Fibroblast of peridontal ligament (primary cell): ENCODE results near the gene EXOC6B.
"Not testable (repeated sequence)": the region's sequence is repeated elsewhere in the genome, so short reads cannot be mapped to it uniquely, and the experiment has no call there.

ENCODE experiments used
- DNase-seq: peaks from one replicate; pipeline ENCODE4 v3.0.0-alpha.2; 2010; ENCODE audit errors: extremely low read depth

EXOC6B gene

DNA sequence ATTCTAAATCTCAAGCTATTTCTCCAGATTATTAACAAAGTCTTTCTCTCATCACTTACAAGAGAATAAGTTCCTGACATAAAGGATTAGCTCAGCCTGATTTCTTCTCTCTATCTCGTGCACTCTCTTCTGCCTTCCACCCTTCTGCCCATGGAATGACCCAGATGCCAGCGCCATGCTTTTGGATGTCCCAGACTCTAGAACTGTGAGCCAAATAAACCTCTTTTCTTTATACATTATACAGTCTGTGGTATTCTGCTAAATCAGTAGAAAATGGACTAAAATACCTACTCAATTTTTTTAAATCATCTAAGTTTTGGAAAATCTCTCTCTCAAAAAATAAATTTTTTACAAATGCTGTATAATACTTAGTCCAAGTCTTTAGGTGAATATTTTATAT lies 218.6 kb downstream of the EXOC6B start:
- no peak for DNase-seq

DNA sequence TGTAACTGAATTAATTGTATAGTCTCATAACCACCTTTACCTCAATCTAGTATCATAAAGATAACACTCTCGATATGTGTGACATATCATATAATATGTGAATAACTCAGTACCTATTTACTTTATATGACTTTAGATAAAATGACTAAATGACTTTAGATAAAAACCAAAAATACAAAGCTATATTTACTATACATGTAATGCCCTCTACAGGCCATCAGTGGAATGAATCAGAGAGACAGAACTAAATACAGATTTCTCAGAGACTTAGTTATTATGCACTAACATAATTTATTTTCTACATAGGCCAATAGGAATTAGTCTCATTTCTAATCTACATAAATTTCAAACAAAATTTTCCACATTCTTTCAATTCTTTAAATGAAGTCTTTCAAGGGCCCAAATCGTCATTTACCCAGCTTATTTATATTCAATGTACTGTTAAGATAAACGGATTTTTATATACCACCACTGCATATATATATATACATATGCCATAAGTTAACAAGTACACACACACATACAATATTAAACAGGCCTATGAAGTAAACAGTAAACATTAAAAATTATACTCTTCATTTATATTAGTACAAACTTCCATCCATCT lies 219.9 kb downstream of the EXOC6B start:
- DNase-seq, result peak; percentile 55

DNA sequence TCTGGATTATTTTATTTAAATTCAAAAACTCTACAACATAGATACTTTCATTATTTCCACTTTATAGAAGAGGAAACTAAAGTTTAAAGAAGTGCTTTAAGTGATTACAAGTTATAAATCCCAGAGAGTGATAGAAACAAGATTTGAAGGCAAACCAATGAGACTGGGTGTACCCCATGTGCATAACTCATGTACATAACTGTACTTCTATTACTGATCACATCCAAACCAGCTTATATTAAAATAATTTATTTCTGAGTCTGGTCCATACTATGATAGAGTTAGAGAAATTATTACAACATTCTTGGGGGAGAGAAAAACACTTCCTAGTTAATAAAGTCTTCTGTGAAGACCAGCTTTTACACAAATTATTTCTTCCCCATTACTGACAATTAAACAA lies 221.4 kb downstream of the EXOC6B start:
- no peak for DNase-seq

DNA sequence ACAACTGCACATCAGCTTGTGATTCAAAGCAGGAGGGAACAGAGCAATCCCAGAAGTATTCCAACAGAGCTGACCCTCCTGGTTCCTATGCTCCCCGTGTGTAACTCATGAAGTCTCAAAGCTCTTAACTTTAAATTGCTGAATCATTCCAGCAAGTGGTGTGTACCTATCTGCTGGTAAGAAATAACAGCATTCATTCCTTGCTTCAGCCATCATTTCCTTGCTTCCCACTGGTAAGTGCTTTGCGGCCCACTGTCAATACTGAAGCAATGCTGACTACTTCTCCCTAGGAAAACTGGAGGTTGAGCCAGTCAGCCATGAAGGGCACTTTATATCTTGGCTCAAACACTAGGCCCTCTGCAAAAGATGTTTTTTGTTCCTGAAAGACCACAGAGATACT lies 222.4 kb downstream of the EXOC6B start:
- DNase-seq, result no peak

DNA sequence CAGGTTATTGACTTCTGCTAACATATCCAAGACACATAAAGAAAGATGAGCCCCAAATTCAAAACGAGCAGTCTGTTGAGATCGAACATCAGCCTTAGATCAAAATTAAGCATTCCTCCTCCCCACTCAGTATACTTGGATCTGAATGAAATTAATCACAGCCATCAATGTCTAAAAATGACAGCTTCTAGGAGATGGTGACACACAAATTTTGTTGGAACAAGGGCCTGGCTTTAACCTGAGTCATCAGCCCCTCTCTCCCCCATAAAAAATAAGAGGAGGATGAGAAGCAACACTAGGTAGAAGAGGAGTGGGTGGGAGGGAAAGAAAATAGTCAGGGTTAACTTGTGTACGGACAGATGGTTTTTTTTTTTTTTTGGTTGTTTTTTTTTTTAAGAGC lies 223.1 kb downstream of the EXOC6B start:
- no peak for DNase-seq

DNA sequence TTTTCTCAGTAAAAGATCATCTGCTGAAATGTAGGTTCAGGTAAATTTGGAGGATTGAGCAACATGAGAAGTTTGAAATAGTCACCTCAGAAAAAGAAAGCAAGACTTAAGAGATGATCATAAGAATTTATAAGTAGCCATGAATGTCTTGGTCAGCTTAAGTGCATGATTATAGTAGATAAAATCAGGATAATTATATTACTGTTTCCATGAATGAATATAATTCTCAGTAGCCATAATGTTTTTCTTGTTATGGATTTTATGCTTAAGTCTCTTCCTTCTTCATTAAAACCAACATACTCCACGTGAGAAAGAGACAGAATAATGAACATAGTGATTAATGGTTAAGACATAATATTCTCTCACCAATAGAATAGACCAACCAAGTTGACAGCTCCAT lies 223.7 kb downstream of the EXOC6B start:
- no peak for DNase-seq

DNA sequence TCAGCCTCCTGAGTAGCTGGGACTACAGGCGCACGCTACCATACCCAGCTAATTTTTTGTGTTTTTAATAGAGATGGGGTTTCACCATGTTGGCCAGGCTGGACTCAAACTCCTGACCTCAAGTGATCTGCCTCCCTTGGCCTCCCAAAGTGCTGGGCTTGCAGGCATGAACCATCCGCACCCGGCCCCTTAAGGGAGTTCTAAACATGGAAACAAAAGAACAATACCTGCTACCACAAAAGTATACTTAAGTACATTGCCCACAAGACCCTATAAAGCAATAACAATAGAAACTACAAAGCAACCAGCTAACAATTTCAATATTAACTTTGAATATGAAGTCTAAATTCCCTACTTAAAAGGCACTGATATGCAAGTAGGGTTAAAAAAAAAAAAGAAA lies 242.0 kb downstream of the EXOC6B start:
- not testable (repeated sequence) for DNase-seq

DNA sequence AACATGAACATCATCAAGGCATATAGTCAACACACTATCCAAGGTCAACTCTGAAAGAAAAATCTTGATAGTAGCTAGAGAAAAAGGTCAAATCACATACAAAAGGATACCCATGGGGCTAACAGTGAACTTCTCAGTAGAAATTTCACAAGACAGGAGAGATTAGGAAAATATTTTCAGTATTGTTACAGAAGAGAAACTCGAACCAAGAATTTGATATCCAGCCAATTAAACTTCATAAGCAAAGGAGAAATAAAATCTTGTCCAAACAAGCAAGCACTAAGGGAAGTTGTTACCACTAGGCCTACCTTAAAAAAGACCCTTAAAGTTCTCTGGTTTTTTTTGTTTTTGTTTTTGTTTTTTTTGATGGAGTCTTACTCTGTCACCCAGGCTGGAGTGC lies 242.5 kb downstream of the EXOC6B start:
- peak; percentile 53 for DNase-seq

DNA sequence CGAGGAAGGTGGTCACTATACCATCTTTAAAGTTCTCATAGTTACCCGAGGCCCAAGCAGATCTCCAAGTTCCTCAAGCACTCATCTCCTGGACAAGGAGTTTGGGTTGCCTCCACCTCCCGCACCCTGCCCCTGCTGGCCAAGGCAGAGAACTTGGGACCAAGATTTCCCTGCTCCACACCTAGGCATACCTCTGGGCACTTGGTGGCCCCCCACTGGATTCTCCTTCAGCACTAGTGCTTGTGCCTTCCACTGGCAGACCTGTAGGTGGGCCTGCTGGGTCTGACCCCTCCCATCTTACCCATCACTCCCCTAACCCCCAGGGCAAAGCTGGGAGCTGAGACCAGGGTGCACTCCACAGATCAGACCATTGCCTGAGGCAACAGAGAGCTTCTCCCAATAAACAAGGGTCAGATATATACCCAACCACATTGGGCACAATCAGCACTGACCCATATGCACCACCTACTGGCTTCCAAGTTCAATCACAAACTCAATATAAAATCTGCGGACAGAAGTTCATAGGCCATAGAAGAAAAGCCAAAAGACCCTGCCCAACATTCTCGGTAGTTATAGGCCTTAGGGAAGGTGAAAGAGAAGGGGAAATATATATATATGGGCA lies 244.2 kb downstream of the EXOC6B start:
- no peak for DNase-seq

DNA sequence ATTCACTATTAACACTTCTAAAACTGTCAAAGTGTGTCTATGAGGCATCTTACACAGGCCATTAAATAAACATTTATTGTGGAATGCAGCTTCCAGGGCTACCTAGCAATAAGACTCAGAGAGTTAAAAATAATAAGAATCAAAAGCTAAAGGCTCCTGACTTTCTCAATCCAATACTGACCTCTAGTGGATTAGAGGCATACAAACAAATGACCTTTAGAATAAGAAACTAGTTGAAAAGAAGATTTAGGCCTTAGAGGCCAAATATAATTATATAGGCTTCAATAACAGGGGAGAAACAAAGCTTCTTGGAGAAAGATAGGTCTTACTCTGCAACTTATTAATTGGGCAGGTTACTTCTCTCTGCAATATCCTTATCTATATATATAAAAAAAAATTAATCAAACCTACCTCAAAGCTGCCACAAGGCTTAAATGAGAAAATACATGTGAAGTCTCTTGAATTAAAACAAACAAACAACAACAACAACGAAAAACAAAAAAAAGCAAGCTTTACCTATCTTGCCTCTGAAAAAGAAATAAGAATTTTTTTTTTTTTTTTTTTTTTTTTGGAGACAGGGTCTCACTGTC lies 246.1 kb downstream of the EXOC6B start:
- DNase-seq, result peak; percentile 81

DNA sequence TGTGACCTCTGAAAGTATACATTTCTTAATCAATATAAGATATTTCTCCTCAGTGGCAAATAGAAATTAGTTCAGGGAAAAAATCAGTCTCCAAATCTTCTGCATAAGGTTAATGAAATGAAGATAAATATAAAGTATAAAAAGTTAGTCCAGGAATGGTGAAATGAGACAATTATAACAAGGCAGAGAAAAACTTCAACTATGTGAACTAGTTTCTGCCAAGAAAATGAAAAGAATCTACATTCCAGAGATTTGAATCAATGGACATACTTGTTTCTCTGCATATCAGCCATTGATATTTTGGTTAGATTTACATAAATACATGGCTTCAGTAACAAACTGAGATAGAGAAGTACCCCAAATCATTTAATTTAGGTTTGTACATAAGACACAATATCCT lies 249.0 kb downstream of the EXOC6B start:
- peak; percentile 73 for DNase-seq

DNA sequence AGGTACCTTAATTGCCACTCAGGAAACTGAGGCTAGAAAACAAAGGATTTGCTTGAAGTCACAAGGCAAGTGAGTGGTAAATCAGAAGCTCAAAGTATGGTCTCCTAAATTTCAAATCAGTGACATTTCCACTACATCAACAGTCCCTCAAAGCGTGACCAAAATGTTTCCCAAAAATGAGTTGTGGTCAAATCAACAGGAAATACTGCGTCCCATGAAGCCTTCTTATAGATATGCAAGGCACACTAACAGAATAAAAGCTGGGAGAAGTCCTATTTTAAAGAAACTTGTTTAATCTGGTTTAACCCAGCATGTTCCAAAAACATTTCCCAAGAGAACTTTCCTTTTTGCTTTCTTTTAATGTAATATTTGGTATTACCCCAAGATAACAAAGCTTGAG lies 249.4 kb downstream of the EXOC6B start:
- peak; percentile 42 for DNase-seq

DNA sequence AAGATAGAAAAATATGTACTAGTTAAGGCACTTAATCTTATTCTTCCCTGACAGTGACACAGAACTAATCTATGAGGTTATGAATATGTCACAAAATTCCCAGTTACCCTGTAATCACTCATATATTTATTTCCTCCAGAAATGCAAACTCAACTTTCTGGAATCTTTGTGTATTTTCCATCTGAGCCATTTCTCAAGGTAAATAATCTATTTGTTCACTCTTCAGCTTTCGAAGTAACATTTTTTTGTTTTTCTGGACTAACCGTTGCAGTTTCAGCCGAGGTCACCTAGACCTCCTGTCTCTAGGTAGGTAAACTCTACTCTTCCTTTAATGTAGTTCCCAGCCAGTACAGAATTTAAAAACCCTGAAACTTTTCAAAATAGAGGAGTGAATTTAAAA lies 250.9 kb downstream of the EXOC6B start:
- DNase-seq, result no peak

DNA sequence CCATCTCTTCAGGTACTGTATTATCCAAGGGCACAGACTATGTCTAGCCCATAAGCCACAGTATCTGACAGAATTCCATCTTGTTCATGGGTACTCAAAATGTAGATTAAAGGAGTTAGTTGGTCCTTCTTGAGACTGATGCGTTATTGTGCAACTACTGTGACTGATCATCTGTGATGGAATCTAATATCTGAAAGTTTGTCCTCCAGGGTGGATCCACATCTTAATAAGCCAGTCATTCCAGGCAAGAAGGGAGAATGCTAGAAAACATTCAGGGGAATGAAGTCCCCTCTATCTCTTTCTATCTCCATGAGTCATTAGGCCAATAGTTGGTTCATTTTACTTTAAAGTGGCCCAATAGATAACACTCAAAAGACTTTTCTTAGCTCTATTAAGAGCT lies 252.6 kb downstream of the EXOC6B start:
- DNase-seq, result no peak

DNA sequence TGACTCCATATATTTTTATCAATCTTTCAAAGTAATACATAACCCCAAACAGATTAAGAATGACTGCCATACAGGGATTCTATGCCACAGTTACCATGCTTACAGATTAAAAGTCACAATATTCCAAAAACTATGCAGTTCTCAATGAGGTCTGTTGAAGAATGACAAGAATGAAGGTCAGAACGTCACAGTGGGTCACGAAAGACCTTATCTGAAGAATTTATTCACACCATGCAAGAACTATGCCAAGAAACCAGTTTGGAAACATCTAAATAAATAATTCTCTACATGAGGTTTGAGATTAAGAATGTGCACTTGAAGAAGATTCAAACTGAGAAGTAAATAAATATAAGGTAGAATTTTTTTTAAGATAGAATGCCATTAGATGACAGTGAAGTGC lies 253.3 kb downstream of the EXOC6B start:
- DNase-seq, result peak; percentile 23

DNA sequence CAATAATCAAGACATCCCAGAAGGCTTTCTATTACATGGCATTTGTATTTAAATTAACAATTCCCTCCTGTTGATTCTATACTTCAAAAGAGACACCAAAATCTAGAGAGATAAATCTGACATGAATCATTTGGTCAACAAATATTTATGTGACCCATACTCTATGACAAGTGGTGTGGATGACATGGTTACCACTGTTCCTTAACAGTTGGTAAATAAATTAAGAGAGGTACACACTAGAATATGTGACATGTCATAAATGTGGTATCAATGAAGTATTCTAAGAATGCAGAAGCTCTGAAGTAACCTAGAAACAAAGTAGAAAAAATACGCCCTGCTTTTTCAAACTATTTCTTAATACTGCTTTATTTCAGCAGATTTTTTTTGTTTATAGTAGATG lies 255.4 kb downstream of the EXOC6B start:
- no peak for DNase-seq

DNA sequence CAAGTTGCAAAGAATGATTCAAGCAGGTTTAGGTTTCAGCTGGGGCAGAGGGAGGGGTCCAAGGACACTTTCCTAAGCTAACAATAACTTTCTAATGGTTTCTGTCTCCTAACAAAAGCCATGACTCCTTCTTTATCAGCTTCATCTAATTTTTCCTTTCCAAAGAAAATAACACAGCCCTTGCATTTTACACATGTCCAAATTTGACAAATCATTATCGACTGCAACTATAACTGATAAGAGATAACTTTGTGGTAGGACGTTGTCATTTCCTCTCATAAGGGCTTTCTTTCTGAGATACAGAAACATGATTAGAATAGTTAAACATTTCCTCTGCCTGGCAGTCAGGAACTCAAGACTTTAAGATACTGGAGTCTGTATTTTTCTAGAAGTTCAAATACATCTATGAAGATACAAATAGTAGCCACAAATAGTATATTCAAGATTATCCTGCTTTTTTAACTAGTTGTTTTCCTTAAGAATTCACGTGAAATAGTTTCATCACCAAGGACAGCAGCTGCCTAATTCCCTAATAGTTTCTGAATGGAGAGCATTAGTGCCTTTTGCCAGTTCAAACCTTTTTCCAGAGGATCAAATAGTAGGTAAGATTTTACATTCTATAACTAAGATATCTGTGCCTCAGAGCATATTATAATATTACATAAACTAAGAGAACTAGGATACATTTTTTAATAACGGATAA lies 263.2 kb downstream of the EXOC6B start:
- DNase-seq, result no peak

DNA sequence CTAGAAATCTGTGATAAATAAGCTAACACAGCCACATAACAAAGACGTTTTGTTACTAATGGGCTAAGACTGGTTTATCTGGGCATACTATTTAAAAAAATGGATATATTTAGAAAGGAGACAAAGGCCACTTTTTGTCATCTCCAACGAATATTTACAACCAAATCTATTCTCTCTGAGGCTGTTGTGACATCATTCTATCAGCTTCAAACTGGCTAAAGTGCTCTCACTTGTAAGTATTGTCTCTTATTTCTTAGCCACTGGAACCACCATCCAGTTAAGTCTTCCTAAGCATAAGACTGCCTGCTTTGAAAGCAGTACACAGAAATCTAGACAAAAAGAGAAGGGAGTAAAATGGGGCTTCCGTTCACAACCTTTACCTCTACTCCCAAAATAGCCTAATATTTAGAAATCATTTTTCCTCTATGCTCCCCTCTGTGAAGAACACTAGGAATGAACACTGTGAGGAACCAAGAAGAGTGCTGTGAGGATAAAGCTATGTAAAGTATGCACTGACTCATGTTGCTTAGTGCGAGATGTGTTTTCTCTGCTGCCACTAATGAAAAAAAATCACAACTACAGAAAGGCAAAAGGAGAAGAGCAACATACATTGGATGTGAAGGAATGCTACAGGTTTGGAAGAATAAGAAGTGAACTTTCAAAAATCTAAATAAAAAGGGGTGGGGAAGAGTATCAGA lies 264.1 kb downstream of the EXOC6B start:
- peak; percentile 67 for DNase-seq

DNA sequence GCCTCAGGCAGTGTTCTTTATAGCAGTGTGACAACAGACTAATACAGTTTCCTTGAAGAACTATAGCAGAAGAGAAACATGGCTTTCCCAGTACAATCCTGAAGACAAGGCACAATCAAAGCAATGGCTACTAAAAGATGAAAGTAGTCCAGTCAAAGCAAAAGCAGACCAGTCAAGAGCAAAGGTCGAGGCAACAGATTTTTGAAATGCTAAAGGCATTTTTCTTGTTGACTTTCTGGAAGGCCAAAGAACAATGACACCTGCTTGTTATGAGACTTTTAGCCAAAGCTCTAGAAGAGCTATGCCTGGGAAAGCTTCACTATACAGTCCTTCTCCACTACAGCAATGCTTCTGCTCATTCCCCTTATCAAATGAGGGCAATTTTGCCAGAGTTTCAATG lies 269.9 kb downstream of the EXOC6B start:
- no peak for DNase-seq

DNA sequence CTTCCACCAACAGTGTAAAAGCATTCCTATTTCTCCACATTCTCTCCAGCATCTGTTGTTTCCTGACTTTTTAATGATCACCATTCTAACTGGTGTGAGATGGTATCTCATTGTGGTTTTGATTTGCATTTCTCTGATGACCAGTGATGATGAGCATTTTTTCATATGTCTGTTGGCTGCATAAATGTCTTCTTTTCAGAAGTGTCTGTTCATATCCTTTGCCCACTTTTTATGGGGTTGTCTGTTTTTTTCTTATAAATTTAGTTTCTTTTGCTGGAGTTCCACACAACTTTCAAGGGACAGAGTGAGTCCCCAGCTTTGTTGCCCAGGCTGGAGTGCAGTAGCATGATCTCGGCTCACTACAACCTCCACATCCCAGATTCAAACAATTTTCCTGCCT lies 270.5 kb downstream of the EXOC6B start:
- not testable (repeated sequence) for DNase-seq

DNA sequence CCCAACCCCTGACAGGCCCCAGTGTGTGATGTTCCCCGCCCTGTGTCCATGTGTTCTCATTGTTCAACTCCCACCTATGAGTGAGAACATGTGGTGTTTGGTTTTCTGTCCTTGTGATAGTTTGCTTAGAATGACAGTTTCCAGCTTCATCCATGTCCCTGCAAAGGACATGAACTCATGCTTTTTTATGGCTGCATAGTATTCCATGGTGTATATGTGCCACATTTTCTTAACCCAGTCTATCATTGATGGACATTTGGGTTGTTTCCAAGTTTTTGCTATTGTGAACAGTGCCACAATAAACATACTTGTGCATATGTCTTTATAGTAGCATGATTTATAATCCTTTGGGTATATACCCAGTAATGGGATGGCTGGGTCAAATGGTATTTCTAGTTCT lies 270.9 kb downstream of the EXOC6B start:
- DNase-seq, result not testable (repeated sequence)

DNA sequence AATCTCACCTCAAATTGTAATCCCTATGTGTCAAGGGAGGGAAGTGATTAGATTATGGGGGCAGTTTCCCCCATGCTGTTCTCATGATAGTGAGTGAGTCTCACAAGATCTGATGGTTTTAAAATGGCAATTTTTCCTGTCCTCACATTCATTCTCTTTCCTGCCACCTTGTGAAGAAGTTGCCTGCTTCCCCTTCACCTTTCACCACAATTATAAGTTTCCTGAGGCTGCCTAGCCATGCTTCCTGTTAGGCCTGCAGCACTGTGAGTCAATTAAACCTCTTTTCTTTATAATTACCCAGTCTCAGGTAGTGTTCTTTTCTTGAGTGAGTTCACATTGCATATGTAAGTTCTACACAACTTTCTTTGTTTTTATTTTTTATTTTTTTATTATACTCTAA lies 271.5 kb downstream of the EXOC6B start:
- DNase-seq, result no peak
